Endothelial cell of umbilical vein (primary cell): Measurements from ENCODE around the gene SPP1. TPM values are rescaled to one million over a fixed set of nuclear protein-coding genes. Genes with fewer than 3 reads are reported as not detected.

Experiments used
- BruUV-seq: library from RNA; stranded (reverse); fragments of 400-500 nt; replicated peaks from 2 replicates; lab custom pipeline; 2021; lab: Mats Ljungman, UMichigan
- CTCF ChIA-PET: fragments of 300-600, 350-600 bp; sonication (Branson Sonifier 250); formaldehyde crosslinking; loops from one replicate; lab custom pipeline; 2021; ENCODE audit warnings: antibody characterized with exemption, inconsistent platforms; lab: Charles Lee
- POLR2A ChIA-PET: fragments of 300-600, 350-600 bp; sonication (Branson Sonifier 250); formaldehyde crosslinking; loops from one replicate; lab custom pipeline; 2021; ENCODE audit warnings: antibody characterized with exemption, inconsistent platforms; lab: Charles Lee
- DNase-seq: peaks from one replicate; pipeline ENCODE4 v3.0.0-alpha.2; 2011; ENCODE audit warnings: low read depth, low spot score
- FAIRE-seq: peaks from 2 replicates; lab custom pipeline; 2011; peaks lifted over from hg19 to GRCh38; lab: Jason Lieb, UNC
- H2AFZ ChIP-seq: 2 replicates; pipeline ENCODE4 v1.6.0; 2012; ENCODE audit warnings: low read depth, low read length, control low read depth, inconsistent platforms
- H3K27ac ChIP-seq: 2 replicates; pipeline ENCODE4 v1.5.1; 2011; ENCODE audit warnings: low read depth, mild to moderate bottlenecking, control low read depth, low read length, moderate library complexity; ENCODE audit not compliant: insufficient read depth
- H3K27me3 ChIP-seq, 2 experiments: 2 replicates each; pipeline versions ENCODE4 v1.6.0 to v1.6.1; 2011; ENCODE audit warnings: low read length in 2 of 2, mixed read lengths in 1 of 2; ENCODE audit not compliant: control insufficient read depth in 2 of 2, insufficient read depth in 2 of 2
- H3K36me3 ChIP-seq, 2 experiments: 2 replicates in 1 of 2; 3 replicates in 1 of 2; pipeline ENCODE4 v1.5.1; 2011; ENCODE audit warnings: low read length in 2 of 2, mild to moderate bottlenecking in 1 of 2, moderate library complexity in 1 of 2; ENCODE audit not compliant: control insufficient read depth in 2 of 2, insufficient read depth in 2 of 2; ENCODE audit errors: extremely low read depth in 1 of 2
- H3K4me1 ChIP-seq: 3 replicates; pipeline ENCODE4 v1.5.1; 2011; ENCODE audit warnings: mild to moderate bottlenecking, low read length; ENCODE audit not compliant: control insufficient read depth, insufficient read depth; ENCODE audit errors: extremely low read depth
- H3K4me2 ChIP-seq: 2 replicates; pipeline ENCODE4 v1.6.1; 2011; ENCODE audit warnings: low read length, control low read depth, mixed read lengths; ENCODE audit not compliant: insufficient read depth
- H3K4me3 ChIP-seq, 3 experiments: fragments of 200-600 bp in 1 of 3; sonication (generic), shearing (Covaris generic) in 1 of 3; replicated peaks in 1 of 3; 2 replicates each; pipeline ENCODE4 v1.5.1; 2011 to 2016; ENCODE audit warnings: control low read depth in 3 of 3, low read length in 3 of 3, mild to moderate bottlenecking in 2 of 3, inconsistent platforms in 1 of 3, low read depth in 1 of 3, moderate library complexity in 1 of 3; ENCODE audit not compliant: insufficient read depth in 1 of 3
- H3K79me2 ChIP-seq: 2 replicates; pipeline ENCODE4 v1.6.0; 2012; ENCODE audit warnings: low read length, inconsistent platforms; ENCODE audit not compliant: control insufficient read depth, insufficient read depth
- H3K9ac ChIP-seq: replicated peaks from 2 replicates; pipeline ENCODE3; 2011; ENCODE audit warnings: low read length, control low read depth; ENCODE audit not compliant: insufficient read depth; ENCODE audit errors: extremely low read depth
- H3K9me1 ChIP-seq: replicated peaks from 3 replicates; pipeline ENCODE4 v1.6.0; 2011; ENCODE audit warnings: mild to moderate bottlenecking, low read length; ENCODE audit not compliant: control insufficient read depth, insufficient read depth; ENCODE audit errors: extremely low read depth
- H3K9me3 ChIP-seq: replicated peaks from 2 replicates; pipeline ENCODE4 v1.5.1; 2012; ENCODE audit warnings: low read length, inconsistent platforms; ENCODE audit not compliant: control insufficient read depth, insufficient read depth
- H4K20me1 ChIP-seq: replicated peaks from 2 replicates; pipeline ENCODE3; 2011; ENCODE audit warnings: mild to moderate bottlenecking, low read length; ENCODE audit not compliant: control insufficient read depth, insufficient read depth; ENCODE audit errors: extremely low read depth
- EZH2 ChIP-seq: IDR thresholded peaks from 2 replicates; pipeline ENCODE4 v1.6.1; 2012; ENCODE audit warnings: borderline replicate concordance, low read depth, mild to moderate bottlenecking, moderate library complexity, low read length, inconsistent platforms; ENCODE audit not compliant: severe bottlenecking
- FOS ChIP-seq: IDR thresholded peaks from 2 replicates; pipeline ENCODE4 v1.6.1; 2011; ENCODE audit warnings: mild to moderate bottlenecking, low read length, moderate library complexity, borderline replicate concordance; ENCODE audit not compliant: insufficient read depth
- GATA2 ChIP-seq: IDR thresholded peaks from 2 replicates; pipeline ENCODE4 v1.7.0; 2011; ENCODE audit warnings: low read depth, mild to moderate bottlenecking, moderate library complexity, mixed read lengths, low read length; ENCODE audit not compliant: insufficient read length, insufficient read depth
- JUN ChIP-seq: IDR thresholded peaks from 2 replicates; pipeline ENCODE4 v1.6.1; 2011; ENCODE audit warnings: borderline replicate concordance, low read depth; ENCODE audit not compliant: insufficient read length, insufficient read depth
- MYC ChIP-seq: IDR thresholded peaks from one replicate; pipeline ENCODE4 v1.6.1; 2011; ENCODE audit warnings: mild to moderate bottlenecking, low read depth, low read length
- POLR2A ChIP-seq: IDR thresholded peaks from 2 replicates; pipeline ENCODE4 v1.6.1; 2012; ENCODE audit warnings: low read depth, mild to moderate bottlenecking, control low read depth, low read length
- POLR2AphosphoS5 ChIP-seq: IDR thresholded peaks from 2 replicates; pipeline ENCODE4 v1.6.1; 2012; ENCODE audit warnings: low read depth, mild to moderate bottlenecking, control low read depth, low read length, moderate library complexity; ENCODE audit not compliant: insufficient read depth
- dilution Hi-C: fragments of 300-500 bp; cut with MboI; formaldehyde crosslinking; loops from one replicate; pipeline ENCODE4 v1.15.0; 2019; ENCODE audit warnings: low sequenced_read_pairs; ENCODE audit not compliant: extremely low pct_ligation_motif_present
- intact Hi-C: fragments of 100-400 bp; cut with micrococcal nuclease; formaldehyde crosslinking; loops from one replicate; pipeline ENCODE4 v1.10.0; 2022
- polyA plus RNA-seq, 4 experiments: library from polyadenylated mRNA; depleted of rRNA in 3 of 4; stranded (reverse) in 3 of 4; unstranded in 1 of 4; fragments of >200 nt; gene quantifications; 2 replicates each; pipeline versions ENCODE4 v1.2.1 to v1.2.3, GENCODE V29; 2011 to 2012; ENCODE audit warnings: missing spikeins in 1 of 4
- total RNA-seq: library from RNA; stranded (reverse); gene quantifications from 2 replicates; pipeline ENCODE4 v1.2.3, GENCODE V29; 2021
- TF ChIP-seq, protein P1 (sequence below): IDR thresholded peaks from 2 replicates; pipeline ENCODE4 v1.6.1; 2011; ENCODE audit not compliant: insufficient read depth, insufficient read length
- TF ChIP-seq, protein P2 (sequence below), 2 donors: IDR thresholded peaks; 1 replicate in 1 of 2; 2 replicates in 1 of 2; pipeline ENCODE4 v1.5.1; 2011; ENCODE audit warnings: low read length in 2 of 2, mild to moderate bottlenecking in 2 of 2, moderate library complexity in 2 of 2, control low read depth in 1 of 2, inconsistent platforms in 1 of 2, low read depth in 1 of 2; ENCODE audit not compliant: insufficient read depth in 1 of 2; ENCODE audit errors: extremely low read depth in 1 of 2

SPP1 gene
- total and polyA plus RNA-seq, 2 donors (not counting 3 experiments of a cell fraction or from before 2014, with no cell fraction given), result not detected

DNA sequence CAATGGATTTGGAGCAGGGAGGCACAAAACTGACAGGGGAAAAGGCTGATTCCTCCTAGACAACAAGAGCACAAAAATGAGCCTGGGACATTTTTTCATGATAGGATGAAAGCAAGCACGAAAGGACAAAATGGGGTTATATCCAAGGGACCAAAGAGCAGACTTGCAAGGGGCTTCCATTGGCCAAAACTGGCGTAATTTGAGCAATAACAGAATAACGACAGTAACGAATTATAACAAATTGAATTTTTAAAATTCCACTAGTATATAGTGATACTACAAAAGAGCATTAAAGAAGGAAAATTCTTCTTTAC lies 10.3 kb downstream of the SPP1 start:
- Histone ChIP-seq H3K79me2 (no peaks in the 10 kb centered on the region), H3K9me3 (no peaks in the 10 kb centered on the region), H3K27ac (no peak overlapping the region), H3K9ac (no peak overlapping the region), H2AFZ (no peak overlapping the region), H3K4me3 (no peak overlapping the region), H3K4me2 (no peak overlapping the region), H4K20me1 (no peaks in the 10 kb centered on the region), H3K4me1 (no peaks in the 10 kb centered on the region), H3K9me1 (no peaks in the 10 kb centered on the region), H3K27me3 (peaks cover 2 to 3% of the 10 kb centered on the region in 2 experiments), H3K36me3 (no peaks in the 10 kb centered on the region)
- DNase-seq (no peak), FAIRE-seq (no peak)
- dilution Hi-C loops, result no loop called here
- CTCF ChIA-PET, result interaction anchor here (0.8 to 7.2 kb wide), 23 partner anchors 10 to 631 kb away, joined by 3 to 172 read pairs (median 5); partner anchors contain the start of gene SPP1
- POLR2A ChIA-PET, result no interaction called here
- no TSS peak for BruUV-seq
- TF ChIP-seq POLR2A, result no peak
- intact Hi-C loops, result loop anchor here (1.0 to 5.0 kb wide), 3 partner anchors 133 to 309 kb away; no protein-coding TSS in a partner anchor

DNA sequence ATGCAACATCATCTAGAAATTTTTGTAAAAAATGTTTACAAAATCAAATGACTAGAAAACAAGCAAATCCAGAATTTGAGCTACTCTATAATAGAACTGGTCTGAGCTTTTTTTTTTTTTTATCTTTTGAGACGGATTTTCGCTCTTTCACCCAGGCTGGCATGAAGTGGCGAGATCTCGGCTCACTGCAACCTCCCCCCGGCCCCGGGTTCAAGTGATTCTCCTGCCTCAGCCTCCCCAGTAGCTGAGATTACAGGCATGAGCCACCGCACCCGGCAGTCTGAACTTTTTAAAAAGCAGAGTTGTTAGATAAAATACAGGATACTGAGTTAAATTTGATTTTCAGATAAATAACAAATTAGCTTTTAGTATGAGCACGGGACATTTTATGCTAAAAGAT lies 11.0 kb downstream of the SPP1 start:
- Histone ChIP-seq H2AFZ (no peak overlapping the region), H3K9me1 (no peaks in the 10 kb centered on the region), H3K4me2 (no peak overlapping the region), H3K9ac (no peak overlapping the region), H3K27ac (no peak overlapping the region), H4K20me1 (no peaks in the 10 kb centered on the region), H3K4me3 (no peak overlapping the region), H3K9me3 (no peaks in the 10 kb centered on the region), H3K36me3 (no peaks in the 10 kb centered on the region), H3K79me2 (no peaks in the 10 kb centered on the region), H3K27me3 (peaks cover 2 to 3% of the 10 kb centered on the region in 2 experiments), H3K4me1 (no peaks in the 10 kb centered on the region)
- no peak for TF ChIP-seq POLR2A
- TF ChIP-seq POLR2AphosphoS5, result no peak
- no peak for TF ChIP-seq FOS
- TF ChIP-seq EZH2, result no peak
- no peak for TF ChIP-seq MYC
- TF ChIP-seq, protein P1, sequence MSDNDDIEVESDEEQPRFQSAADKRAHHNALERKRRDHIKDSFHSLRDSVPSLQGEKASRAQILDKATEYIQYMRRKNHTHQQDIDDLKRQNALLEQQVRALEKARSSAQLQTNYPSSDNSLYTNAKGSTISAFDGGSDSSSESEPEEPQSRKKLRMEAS, result no peak
- TF ChIP-seq, protein P2, sequence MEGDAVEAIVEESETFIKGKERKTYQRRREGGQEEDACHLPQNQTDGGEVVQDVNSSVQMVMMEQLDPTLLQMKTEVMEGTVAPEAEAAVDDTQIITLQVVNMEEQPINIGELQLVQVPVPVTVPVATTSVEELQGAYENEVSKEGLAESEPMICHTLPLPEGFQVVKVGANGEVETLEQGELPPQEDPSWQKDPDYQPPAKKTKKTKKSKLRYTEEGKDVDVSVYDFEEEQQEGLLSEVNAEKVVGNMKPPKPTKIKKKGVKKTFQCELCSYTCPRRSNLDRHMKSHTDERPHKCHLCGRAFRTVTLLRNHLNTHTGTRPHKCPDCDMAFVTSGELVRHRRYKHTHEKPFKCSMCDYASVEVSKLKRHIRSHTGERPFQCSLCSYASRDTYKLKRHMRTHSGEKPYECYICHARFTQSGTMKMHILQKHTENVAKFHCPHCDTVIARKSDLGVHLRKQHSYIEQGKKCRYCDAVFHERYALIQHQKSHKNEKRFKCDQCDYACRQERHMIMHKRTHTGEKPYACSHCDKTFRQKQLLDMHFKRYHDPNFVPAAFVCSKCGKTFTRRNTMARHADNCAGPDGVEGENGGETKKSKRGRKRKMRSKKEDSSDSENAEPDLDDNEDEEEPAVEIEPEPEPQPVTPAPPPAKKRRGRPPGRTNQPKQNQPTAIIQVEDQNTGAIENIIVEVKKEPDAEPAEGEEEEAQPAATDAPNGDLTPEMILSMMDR (IDR thresholded peaks at IDR 0.05; ENCODE audit: extremely low read depth in 1 of 2, insufficient read depth in 1 of 2, low read depth in 1 of 2, low read length in 2 of 2), result no peak
- no peak for TF ChIP-seq JUN
- TF ChIP-seq GATA2, result no peak
- POLR2A ChIA-PET, result no interaction called here
- dilution Hi-C loops, result no loop called here
- CTCF ChIA-PET, result interaction anchor here (0.8 to 7.2 kb wide), 16 partner anchors 10 to 632 kb away, joined by 3 to 172 read pairs (median 8); partner anchors contain the start of gene SPP1
- intact Hi-C loops, result loop anchor here (5.0 kb wide), 1 partner anchor 309 kb away; no protein-coding TSS in a partner anchor
- FAIRE-seq, result no peak
- DNase-seq, result no peak
- BruUV-seq, result no TSS peak
